Measurements from ENCODE around the gene TMEM127.
"Not testable (repeated sequence)": the region's sequence is repeated elsewhere in the genome, so short reads cannot be mapped to it uniquely, and the experiment has no call there.

TMEM127 gene, protein sequence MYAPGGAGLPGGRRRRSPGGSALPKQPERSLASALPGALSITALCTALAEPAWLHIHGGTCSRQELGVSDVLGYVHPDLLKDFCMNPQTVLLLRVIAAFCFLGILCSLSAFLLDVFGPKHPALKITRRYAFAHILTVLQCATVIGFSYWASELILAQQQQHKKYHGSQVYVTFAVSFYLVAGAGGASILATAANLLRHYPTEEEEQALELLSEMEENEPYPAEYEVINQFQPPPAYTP

DNA sequence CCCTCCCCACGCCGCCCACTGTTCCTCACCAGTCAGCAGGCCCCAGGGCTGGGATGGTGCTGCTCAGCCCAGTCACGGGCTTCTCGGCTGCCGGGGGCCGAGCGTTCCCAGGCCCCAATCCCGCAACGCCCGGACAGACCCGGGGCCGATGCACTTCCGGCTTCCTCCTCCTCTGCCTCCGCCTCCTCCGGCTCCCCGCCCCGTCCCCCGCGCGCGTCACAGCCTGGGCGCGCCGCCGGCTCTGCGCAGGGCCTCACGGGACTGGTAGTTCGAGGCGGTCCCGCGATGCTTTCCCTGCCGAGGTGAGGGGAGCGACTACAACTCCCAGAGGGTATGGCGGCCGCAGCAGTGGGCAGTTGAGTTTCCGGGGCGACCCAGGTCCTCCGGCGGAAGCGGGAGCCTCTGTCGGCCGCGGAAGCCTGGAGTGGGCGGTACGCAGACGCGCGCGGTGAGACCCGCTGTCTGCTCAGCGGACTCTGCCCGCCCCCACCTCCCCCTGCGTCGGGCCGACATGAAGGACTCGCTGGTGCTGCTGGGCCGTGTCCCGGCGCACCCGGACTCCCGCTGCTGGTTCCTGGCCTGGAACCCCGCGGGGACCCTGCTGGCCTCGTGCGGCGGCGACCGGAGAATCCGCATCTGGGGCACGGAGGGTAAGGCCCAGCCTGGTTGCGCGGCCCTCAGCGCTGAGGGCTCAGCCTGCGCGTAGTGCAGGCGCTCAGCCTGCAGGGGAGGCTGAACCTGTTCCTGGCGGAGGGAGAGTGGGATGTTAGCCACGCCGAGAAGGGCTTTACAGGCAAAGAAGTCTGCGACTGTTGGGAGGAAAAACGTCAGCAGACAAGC, at the start of gene TMEM127, which contains the start of gene CIAO1:
TMEM127 (minus strand) TSS at position 158 of the 840 bp plus-strand sequence. CDS start 616 bp downstream, outside the sequence.
CIAO1 (plus strand) TSS at position 386 of the 840 bp plus-strand sequence; CDS start at position 512, 126 bp downstream.
- peak; percentile 98 for DNase-seq

DNA sequence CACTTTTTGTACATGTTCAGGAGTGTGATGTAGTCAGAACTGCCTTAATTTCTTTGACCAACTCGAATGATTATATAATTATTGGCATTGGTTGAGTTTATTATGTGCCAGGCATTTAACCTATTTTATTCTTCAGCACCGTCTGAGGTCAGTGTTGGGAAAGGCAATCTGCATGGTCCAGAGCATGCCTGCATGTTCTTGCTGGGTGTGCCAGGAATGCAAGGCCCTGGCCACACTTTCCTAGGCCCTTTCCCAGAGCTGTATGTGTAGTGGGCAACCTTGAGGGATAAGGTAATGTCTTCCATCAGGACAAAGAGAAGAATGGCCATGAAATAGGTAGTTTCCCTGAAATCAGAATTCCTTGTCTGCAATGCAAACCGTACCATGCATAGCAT, 49.2 kb upstream of the TMEM127 start:
- no peak for DNase-seq

DNA sequence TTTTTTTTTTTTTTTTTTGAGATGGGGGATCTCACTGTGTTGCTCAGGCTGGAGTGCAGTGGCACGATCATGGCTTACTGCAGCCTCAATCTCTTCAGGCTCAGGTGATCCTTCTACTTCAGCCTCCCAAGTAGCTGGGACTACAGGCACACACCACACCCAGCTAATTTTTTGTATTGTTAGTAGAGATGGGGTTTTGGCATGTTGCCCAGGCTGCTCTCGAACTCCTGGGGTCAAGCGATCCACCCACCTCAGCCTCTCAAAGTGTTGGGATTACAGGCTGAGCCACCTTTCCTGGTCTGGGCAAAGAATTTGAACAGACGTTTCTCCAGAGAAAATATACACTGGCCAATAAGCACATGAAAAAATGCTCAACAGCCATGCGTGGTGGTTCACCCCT, 42.5 kb upstream of the TMEM127 start:
- DNase-seq = no peak

DNA sequence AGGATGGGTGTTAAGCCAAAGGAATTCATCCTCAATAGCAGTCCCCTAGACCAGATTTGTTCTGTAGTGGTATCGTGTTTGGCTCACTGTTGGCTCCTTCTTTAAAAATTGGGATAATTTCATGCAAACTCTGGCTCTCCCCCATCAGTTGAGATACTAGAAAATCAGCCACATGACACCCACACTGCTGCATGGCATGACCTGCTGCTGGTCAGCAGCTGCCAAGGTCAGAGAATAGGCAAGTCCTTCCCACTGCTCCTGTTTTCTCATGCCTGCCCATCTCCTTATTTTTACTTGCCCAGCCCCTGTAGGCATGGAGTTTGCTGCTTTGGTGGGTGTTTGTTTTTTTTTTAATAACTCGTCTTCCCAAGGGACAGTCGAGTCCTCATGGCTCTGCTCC, 40.6 kb upstream of the TMEM127 start:
- no peak for DNase-seq

DNA sequence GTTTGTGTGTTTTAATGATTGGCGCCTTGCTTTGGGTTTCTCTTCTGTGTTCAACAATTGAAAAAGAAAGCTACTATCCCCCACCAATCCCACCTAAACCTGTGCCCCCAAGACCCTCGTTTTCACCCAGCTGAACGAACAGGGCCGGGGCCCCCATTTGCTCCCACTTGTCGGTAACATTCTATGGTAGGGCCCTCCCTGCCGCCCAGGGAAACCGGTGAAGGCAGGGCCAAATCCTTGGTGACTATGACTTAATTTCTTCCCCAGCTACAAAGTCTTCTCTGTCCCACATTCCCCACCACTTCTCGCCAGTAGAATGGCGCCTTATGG, 40.1 kb upstream of the TMEM127 start:
- peak; percentile 5 for DNase-seq

DNA sequence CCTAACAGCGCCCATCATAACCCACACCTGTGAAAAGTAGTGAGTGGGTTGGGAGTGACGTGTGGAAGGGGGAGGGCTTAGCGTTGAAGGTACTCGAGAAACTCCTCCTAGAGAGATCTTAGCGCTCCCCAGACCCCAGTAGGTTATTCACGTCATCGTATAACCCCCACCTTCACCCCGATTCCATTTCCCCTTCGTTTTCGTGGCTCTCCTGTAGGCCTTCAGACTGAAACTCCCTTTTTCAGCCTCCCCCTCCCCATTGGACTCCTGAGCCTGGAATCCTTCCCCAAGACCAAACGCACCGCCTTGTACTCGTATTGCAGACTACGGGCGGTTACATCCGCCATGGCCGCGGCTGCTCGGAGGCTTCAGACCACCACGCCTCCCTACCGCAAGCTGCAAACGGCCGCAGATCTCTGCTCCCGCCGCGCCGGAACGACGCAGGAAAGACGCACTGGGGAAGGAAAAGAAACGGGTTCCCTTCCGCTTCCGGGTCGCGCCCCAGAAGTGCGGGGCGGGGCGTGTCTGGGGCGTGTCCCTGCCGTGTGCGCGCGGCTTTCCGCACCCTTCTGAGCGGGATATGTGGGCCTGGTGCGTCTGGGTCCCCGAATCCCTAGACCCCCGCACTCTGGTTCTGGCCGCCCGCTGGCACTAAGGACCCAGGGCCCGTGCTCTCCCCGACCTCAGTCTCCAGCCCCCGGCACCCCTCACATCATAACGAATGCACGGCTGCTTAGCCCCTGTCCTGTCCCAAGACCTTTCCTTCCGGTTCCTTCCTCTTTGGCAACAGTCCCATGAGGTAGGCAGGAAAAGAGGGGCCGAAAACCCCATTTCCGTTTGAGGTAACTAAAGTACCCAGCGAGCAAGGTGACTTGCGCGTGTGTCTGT, 39.5 kb upstream of the TMEM127 start, which contains the start of gene SNRNP200:
SNRNP200 (minus strand) TSS at position 456 of the 888 bp plus-strand sequence; CDS start at position 347, 109 bp downstream.
- DNase-seq = peak; percentile 92

DNA sequence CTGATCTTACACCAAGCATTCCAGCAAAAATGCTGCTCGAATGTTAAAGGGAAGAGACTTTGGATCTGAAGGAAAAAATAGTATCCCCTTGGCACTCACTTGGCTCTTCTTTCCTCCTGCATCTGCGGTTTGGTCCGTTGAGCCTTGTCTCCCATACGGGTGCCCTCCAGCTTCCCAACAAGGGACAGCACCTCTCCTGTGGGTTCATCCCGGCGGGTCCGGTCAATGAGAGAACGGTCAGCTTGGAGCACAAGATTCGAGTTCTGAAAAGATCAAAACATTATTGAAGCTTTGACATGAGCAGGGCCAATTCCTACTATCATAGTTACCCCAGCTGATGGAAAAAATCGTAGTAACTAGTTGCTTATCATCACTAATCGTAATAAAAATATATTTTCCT, 38.8 kb upstream of the TMEM127 start:
- no peak for DNase-seq

DNA sequence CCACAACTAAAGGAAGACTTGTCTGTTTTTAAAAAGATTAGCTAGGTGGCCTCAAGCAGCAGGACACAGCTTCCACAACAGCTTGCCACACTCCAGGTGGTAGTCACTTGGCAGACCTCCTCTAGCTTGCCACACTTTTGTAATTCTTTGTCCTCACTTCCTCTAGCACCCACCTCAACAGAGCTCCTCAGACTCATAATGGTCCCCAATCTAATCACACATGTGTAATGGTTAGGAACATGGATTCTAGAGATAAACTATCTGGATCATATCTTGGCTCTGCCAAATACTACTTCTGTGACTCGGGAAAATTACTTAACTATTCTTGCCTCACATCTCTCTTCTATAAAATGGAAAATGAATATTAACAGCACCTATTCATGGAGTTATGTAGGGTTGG, 36.1 kb upstream of the TMEM127 start:
- DNase-seq = no peak

DNA sequence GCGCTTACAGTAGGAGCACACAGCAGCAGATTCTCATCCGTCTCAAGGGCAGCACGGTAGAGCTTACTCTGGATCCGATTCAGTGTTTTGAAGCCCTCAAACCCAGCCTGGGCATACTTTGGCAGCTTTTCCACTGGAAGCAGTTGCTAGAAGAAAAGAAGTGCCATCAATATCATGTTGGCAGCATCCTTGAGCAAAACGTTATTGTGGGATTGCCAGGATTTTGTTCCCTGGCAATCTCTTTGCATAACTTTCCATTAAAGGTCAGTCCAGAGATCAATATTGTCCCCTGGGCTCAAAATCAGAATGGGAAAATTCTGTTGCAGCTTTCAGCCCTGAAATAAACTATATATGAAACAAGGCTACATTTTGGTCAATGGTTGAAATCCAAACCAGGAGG, 31.1 kb upstream of the TMEM127 start:
- DNase-seq = no peak

DNA sequence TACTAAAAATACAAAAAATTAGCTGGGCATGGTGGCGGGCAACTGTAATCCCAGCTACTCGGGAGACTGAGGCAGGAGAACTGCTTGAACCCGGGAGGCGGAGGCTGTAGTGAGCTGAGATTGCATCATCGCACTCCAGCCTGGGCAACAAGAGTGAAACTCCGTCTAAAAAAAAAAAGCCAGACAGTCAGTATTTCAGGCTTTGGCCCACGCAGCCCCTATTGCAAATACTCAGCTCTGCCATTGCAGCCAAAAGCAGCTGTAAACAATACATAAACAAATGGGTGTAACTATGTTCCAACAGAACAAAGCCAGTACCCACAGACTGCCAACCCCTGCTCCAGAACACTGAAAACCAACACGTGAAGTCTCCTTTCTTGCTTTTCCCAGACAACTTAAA, 28.5 kb upstream of the TMEM127 start:
- DNase-seq = not testable (repeated sequence)

DNA sequence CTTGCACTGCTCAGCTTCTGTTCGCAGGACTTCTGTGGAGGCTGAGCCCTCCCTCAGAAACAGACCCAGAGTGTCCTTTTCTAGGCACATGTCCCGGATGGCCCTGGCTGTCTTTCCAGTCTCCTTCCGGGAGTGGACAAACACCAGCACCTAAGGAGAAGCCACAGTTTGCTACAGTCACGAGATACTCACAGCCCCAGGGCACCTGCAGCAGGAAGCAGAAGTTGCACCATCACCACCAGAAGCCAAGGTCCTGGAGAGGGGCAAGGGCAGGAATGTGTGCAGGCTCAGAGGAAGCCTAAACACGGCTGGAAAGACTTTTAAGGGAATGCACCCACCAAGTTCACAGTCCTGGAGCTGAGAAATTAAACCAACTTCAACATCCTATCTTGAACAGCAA, 26.0 kb upstream of the TMEM127 start:
- DNase-seq = no peak

DNA sequence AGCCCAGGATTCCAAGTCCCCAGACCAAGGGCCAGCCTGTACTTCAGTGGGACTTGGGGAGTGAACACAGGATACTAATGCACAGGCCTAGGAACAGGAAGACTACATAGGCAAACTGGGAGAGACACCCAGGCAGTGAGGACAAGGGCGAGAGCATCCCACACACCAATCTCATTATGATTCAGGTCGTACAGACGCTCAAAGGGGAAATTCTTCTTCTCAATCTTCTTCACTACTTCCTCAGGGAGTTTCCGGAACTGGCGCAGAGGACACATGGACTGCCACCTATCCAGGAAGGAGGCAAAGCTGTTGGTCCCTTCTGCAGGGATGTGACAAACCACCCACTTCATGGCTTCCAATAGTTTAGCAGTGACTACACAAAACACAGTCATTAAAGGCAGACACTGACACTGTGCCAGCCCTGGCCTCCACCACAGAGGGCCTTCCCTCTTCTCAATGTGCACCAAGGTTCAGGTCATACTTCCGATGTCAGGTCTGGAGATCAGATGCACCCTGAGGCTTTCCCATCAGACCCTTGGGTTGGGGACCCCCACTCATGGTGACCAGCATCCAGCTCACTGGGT, 21.6 kb upstream of the TMEM127 start:
- no peak for DNase-seq

DNA sequence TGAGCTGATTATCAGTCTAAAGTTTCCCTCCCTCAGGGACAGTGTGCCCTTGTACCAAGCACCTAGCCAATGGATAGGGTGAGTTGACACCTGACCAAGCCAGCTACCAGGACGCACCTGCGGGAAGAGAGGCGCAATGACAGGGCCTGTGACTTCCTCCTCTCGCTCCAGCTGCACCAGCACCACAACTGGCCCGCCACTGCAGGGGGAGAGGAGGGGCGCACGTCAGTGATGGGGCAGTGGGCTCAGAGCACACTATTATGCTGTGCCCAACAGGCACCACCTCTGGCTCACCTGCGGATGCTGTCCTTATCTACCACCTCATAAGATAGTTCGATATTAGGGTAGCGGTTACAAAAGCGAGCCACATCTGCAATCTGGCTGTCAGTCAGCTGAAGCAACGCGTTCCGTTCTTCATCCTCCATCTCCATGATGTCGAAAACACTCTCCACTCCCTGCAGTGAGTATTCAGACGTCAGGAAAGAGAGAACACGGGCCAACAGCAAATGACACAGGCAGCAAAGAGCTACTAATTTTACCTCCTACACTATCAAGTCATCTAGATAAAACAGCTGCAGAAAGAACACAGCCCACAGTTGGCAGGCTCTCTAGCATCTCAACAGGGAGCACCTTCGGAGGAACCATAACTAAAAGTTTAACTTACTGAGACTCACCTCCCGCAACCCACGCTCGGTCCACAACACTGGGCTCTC, 11.1 kb upstream of the TMEM127 start:
- no peak for DNase-seq

DNA sequence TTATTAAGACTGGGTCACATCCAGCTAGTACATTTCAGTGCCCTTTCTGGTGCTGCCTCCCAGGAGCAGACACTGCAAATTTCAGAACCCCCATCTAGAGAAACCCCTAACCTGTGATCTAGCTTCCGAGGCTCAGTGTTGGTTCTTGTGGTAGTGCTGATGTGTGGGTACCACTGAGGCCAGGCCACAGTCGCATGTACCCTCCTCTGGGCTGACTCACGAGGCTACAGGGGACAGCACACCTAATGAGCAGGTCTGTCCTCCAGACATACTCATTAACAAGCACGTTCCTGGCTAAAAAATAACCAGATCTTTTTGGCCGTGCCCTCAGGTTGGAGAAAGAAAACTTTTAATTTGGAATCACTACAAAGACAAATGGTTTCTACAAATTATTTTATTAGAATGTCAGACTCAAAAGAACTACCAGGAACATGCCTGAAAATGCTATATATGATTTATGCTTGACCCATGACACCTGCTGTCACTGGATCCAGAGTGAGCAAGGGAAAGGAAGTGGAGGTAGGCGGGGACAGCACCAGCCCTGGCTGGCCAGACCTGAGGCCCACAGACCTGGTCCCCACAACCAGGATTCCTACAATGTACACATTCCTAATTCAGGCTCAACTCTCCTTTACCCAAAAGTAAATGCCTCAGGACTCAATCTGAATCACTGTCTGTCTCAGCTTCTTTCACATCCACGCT, 8.7 kb upstream of the TMEM127 start:
- no peak for DNase-seq

DNA sequence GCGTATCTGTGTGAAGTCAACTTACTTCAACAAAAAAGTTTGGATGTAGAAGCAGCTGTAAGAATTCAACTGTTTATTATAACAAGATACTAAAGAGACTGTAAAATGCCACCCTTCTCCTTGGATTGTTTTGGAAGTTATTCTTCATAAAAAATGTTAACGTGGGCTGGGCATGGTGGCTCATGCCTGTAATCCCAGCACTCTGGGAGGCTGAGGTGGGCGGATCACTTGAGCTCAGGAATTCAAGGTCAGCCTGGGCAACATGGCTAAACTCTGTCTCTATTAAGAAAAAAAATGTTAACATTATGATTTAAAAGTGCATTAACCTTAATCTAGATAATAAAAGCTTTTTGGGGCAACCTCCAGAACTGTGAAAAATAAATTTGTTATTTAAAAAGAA, 8.0 kb upstream of the TMEM127 start:
- DNase-seq = no peak

DNA sequence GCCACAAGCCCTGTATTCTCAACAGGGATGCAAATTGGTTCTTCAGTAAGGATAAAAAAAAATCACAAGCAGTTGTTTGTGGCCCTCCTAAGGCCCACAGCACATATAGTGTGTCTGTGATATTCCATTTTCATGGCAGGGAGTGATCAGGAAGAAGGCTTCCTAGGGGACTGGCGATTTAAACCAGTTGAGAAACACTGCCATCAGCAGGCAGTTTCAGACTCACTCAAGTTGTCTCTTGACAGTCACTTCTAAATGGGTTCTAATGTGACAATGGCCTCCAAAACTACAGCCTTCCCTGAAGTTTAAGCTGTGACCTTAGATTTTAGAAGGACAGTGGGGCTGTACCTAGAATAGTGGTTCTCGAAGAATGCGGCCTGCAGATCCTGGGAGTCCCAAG, 6.2 kb upstream of the TMEM127 start:
- DNase-seq = no peak

DNA sequence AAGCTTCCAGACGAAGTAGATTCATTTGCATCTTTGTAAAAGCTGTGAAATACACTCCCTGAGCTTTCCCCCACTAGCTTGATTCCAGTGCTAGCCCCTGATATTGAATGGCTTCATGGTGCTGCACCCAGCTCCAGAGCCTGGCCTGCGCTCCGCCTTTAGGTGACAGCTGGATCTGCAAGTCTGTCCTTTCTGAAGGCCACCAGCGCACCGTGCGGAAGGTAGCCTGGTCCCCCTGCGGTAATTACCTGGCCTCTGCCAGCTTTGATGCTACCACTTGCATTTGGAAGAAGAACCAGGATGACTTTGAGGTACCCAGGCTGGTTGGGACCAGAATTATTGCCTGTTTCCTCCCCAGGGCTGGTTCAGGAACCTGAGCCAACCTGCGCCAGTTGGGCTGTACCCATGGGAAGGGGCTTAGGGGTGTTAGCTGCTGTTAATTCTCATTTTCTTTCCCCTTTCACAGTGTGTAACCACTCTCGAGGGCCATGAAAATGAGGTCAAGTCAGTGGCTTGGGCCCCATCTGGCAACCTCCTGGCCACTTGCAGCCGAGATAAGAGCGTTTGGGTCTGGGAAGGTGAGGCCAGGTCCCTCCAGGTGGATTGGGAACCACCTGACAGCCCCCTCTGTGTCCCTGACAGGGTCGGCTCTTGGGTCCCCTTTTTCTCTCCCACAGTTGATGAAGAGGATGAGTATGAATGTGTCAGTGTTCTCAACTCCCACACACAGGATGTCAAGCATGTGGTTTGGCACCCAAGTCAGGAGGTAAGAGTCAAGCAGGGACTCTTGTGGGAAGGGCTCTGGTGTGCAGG, 1.6 kb upstream of the TMEM127 start:
- DNase-seq = peak; percentile 55

DNA sequence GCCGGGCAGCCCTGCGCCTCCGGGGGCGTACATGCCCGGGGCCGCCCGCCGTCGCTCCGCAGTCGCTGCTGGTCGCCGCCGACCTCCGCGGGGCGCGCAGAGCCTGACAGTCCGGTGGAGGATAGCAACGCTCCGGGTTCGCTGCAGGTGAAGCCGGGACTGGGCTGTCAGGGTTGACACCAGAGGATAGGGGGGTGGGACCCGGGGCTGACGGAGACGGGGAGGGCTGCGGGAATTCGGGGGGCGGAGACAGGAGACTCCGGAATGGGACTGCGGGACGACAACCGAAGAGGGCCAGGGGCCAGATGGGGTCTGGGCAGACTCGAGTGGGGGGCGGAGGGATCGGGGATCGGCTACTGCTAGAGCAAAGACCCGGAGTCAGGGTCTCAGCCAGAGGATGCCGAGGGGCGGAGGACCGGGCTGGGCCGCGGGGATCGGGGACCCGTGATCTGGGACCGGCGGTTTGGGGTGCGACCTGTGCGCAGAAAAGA, 403 bp downstream of the TMEM127 start:
- DNase-seq = no peak

DNA sequence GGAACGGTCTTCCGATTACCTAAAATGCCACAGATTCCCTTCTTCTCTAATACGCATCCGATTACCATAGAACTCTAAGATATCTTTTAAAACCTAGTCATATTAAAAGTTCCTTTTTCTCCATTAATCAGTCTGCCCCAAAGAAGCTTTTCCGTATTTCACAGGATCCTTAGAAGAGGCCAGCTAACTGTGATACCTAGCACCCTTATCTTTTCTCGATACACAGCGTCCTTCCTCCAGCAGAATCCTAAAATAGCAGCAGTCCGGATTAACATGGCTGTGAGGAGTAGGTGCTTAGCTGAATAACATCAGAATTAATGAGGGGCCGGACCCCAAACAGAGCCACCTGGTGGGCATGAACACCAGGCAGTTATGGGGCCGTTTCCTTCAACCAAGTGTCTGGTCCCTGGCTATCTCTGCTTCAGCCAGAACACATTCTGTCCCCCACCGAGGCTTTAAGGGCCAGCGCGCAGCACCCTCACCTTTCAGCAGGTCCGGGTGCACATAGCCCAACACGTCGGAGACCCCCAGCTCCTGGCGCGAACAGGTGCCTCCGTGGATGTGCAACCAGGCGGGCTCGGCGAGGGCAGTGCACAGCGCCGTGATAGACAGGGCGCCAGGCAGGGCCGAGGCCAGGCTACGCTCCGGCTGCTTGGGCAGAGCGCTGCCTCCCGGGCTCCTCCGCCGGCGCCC, 995 bp downstream of the TMEM127 start:
- peak; percentile 30 for DNase-seq

DNA sequence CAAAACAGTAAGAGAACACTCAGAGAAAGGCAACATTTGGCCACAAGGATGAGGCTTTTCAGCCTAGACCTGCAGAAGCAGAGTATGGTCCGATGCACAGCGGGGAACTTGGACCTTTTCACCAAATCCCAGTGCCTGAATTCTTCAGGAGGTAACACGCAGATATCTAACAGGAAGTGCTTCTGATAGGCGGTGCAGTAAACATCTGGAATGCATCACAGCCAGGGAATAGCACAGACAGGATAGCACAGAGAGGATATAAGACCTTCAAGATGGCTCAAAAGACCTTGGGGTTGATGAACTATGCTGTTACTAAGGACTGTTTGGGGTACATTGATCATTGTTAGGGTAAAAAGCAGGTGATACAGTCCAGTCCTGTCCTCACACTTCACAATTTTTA, 1.7 kb downstream of the TMEM127 start:
- DNase-seq = no peak

Measured in CD4-positive, alpha-beta T cell treated with Interleukin-17A for 1 hour (primary cell).